ENCODE measurements around the gene KCNA4. TPM values are rescaled to one million over a fixed set of nuclear protein-coding genes. Genes with fewer than 3 reads are reported as not detected.

Gene KCNA4
- total RNA-seq, 2 experiments from 2014 or later, result not detected

Other genes with a start within 250 kb of the KCNA4 start
- gene FSHB, start 214.0 kb upstream of the KCNA4 start, total RNA-seq, result not detected